ENCODE measurements around the gene CGB7.
A peak's percentile ranks its signal among the peaks of the same experiment; 100 is the strongest.

- TF ChIP-seq CTCF (IDR thresholded peaks at IDR 0.05) (peak; percentile 43 to 68 (median 64)), POLR2A (IDR thresholded peaks at IDR 0.05) (no peak)
Measured at GRCh38 chr19:49106648-49107135, 49.1 kb upstream of the CGB7 start.

Measured in sigmoid colon (tissue), 3 donors.